Measurements from ENCODE around the gene PXDC1.
A peak's percentile ranks its signal among the peaks of the same experiment; 100 is the strongest.

The PXDC1 gene

DNA sequence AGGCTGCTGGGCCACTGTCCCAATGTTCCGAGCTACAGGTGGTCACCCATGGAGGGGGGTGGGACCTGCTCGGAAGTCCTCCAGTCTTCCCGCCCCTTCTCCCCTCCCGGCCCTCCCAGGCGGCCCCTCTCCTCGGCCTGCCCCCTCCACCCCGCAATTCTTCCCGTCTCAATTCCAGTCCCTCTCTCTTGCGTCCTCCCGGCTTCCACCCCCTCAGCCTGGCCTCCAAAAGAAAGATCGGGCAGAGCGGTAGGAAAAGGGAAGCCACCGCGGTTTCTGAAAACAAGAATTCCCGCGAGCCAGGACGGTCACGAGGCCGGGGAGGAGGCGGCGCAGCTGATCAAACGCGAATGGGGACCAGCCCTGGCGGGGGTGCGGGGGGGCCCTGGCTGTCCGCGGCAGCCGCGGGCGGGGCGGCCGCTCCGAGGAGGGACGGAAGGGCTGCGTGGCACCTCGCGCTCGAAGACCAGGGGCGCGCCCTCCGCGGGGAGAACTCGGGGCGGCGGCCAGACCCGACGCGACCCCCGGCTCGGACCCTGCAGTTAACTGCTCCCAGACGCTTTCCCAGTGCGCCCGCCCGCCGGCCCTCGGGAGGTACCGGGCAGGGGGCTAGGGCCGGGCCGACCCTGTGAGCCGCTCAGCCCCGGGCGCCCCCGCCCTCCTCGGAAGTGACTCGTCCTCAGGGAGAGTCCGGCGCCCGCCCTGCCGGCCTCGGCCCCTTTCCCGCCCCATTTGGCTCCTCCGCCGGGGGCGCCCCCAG lies 1.0 kb downstream of the PXDC1 start:
- H3K4me3 ChIP-seq (ENCODE audit: low read depth, low read length), result peak overlapping the region; percentile 85
- TF ChIP-seq, protein P1, sequence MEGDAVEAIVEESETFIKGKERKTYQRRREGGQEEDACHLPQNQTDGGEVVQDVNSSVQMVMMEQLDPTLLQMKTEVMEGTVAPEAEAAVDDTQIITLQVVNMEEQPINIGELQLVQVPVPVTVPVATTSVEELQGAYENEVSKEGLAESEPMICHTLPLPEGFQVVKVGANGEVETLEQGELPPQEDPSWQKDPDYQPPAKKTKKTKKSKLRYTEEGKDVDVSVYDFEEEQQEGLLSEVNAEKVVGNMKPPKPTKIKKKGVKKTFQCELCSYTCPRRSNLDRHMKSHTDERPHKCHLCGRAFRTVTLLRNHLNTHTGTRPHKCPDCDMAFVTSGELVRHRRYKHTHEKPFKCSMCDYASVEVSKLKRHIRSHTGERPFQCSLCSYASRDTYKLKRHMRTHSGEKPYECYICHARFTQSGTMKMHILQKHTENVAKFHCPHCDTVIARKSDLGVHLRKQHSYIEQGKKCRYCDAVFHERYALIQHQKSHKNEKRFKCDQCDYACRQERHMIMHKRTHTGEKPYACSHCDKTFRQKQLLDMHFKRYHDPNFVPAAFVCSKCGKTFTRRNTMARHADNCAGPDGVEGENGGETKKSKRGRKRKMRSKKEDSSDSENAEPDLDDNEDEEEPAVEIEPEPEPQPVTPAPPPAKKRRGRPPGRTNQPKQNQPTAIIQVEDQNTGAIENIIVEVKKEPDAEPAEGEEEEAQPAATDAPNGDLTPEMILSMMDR (IDR thresholded peaks at IDR 0.05; ENCODE audit: low read depth, low read length, missing control alignments), result no peak
- peak; percentile 64 for DNase-seq
- peak overlapping the region; percentile 88 for H3K27ac ChIP-seq
- peaks cover 5% of the 10 kb centered on the region for H3K36me3 ChIP-seq (replicated peaks)
- H3K27me3 ChIP-seq (replicated peaks), result no peaks in the 10 kb centered on the region
- in situ Hi-C loops (cut with HindIII; ENCODE audit: low pct_ligation_motif_present, low sequenced_read_pairs), result no loop called here

DNA sequence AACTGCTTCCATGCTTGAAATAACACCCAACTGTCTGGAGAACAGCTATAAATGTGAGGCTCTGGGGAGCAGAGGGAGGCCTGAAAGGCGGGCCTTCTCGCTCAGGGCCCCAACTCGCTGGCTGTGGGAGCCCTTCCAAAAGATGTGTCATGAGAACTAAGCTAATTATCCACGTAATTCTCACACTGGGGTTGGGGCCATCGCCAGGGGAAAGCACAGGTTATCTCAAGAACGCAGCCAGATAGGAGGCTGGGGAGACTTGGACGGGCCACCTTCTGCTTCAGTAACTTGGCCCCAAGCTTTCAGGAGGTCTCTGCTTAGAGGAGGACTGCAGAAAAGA lies 1.6 kb downstream of the PXDC1 start:
- Histone ChIP-seq H3K36me3 (replicated peaks) (peaks cover 10% of the 10 kb centered on the region), H3K27me3 (replicated peaks) (no peaks in the 10 kb centered on the region), H3K27ac (peak overlapping the region; percentile 88), H3K4me3 (ENCODE audit: low read depth, low read length) (peak overlapping the region; percentile 85)
- in situ Hi-C loops (cut with HindIII; ENCODE audit: low pct_ligation_motif_present, low sequenced_read_pairs), result no loop called here
- TF ChIP-seq, protein P1 (IDR thresholded peaks at IDR 0.05; ENCODE audit: low read depth, low read length, missing control alignments), result no peak
- DNase-seq, result peak; percentile 72

DNA sequence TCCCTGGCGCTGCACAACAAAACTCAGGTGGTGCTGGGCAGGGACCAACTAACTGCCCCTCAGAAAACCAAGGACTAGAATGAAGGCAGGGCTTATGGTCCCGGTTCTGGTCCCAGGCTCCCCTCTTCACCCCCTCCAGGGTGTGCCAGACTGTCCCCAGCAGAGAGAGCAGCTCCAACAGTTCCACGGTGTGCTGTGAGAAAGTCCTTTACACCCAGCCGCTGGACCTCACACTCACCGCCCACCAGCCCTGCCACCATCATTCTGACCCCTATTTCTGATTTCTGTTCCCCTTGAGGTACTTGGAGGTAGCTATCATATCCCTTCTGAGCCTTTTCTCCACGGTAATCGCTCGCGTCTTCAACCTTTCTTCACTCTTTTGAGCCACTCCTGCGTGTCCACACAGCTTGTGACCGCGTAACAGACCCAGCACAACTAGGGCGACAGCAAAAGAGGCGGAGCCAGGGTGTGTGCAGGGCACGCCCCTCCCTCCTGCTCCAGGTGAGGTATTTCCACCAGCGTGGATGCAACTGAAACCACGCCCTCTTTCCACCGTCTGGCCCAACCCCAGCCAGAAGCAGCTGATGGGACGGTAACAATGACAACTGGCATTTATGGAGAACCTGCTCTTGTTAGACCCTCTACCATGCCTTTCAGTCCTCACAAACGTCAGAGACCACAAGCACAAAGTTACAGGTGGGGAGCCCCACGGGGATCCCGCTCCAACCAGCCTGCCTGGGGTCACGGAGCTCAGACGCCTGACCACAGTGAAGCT lies 2.3 kb downstream of the PXDC1 start:
- in situ Hi-C loops (cut with HindIII; ENCODE audit: low pct_ligation_motif_present, low sequenced_read_pairs), result no loop called here
- TF ChIP-seq, protein P1 (IDR thresholded peaks at IDR 0.05; ENCODE audit: low read depth, low read length, missing control alignments), result no peak
- peak overlapping the region; percentile 88 for H3K27ac ChIP-seq
- peak overlapping the region; percentile 85 for H3K4me3 ChIP-seq (ENCODE audit: low read depth, low read length)
- H3K27me3 ChIP-seq (replicated peaks), result no peaks in the 10 kb centered on the region
- H3K36me3 ChIP-seq (replicated peaks), result peaks cover 10% of the 10 kb centered on the region
- no peak for DNase-seq

DNA sequence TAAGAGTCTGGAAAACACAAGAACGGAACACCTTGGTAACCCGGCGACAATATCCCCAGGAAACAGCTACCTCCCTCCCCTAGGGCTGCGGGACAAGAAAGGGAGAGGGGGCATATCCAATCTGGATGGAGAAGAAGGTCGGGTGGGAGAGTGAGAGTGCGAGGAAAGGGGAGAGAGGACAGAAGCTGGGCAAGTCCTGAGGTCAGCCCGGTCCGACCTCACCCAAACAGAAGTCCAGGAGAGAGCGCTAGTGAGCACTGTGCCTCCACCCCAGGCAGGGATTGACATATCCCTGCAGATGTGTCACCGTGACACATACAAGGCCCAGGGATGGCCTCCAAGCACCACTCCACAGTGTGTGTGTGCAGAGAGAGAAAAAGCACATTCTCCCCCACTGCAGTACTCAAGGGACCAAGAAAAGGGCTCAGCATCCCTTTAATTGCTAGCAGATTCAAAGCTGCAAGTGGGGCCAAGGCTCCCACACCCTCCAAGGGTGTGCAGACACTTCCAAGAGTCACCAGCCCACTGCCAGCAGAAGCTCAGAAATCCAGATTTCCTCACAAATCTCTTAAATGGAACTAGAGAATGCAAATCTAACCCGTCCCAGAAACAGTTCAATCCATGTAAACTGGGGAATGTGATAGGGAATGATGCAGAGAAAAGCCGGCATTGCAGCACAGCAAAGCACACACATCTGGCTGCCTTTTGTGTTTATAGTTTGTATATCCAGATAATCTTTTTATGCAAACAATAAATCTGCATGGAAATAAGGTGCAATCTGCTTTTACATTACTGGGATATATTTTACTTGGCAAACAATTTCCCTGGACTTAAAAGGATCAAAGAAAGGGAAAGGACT lies 3.1 kb downstream of the PXDC1 start:
- peaks cover 10% of the 10 kb centered on the region for H3K36me3 ChIP-seq (replicated peaks)
- in situ Hi-C loops (cut with HindIII; ENCODE audit: low pct_ligation_motif_present, low sequenced_read_pairs), result no loop called here
- no peaks in the 10 kb centered on the region for H3K27me3 ChIP-seq (replicated peaks)
- peak; percentile 77 for DNase-seq
- peak overlapping the region; percentile 85 for H3K4me3 ChIP-seq (ENCODE audit: low read depth, low read length)
- peak overlapping the region; percentile 88 for H3K27ac ChIP-seq
- TF ChIP-seq, protein P1 (IDR thresholded peaks at IDR 0.05; ENCODE audit: low read depth, low read length, missing control alignments), result peak; percentile 88

DNA sequence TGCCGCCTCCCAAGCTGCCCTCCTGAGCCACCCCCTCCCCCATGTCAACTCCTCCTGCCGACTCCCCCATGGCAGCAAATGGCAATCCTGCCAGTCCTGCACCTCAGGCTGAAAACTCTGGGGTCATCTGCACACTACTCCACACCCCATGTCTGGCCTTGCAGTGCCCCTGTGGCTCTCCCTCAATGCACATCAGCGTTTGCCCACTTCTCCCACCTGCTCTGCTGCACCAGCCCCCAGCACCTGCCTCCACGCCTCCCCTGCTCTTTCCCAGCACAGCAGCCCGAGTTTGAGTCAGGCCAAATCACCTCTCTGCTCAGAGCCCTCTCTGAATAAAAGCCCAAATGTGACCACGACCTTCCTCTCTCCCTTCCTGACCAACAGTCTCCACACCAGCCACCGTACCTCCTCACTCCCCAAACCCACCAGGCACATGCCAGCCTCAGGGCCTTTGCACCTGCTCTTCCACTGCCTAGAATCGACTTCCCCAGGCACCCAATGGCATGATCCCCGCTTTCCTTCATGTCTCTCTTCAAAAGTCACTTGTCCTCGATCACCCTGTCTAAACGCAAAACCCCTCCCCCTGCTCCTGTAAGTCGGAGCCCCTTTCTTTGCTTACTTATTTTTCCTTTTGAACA lies 4.3 kb downstream of the PXDC1 start:
- in situ Hi-C loops (cut with HindIII; ENCODE audit: low pct_ligation_motif_present, low sequenced_read_pairs), result no loop called here
- no peak overlapping the region for H3K27ac ChIP-seq
- TF ChIP-seq, protein P1 (IDR thresholded peaks at IDR 0.05; ENCODE audit: low read depth, low read length, missing control alignments), result no peak

More for the DNA sequence above, 4.3 kb downstream of the PXDC1 start:
- H3K4me3 ChIP-seq (ENCODE audit: low read depth, low read length), result no peak overlapping the region
- H3K27me3 ChIP-seq (replicated peaks), result no peaks in the 10 kb centered on the region
- no peak for DNase-seq
- H3K36me3 ChIP-seq (replicated peaks), result peaks cover 10% of the 10 kb centered on the region
